ENCODE data around the gene SGPP2.
"Not testable (repeated sequence)": the region's sequence is repeated elsewhere in the genome, so short reads cannot be mapped to it uniquely, and the experiment has no call there.

The SGPP2 gene

GRCh38 chr2:222568865-222569264 is 144.5 kb downstream of the SGPP2 start:
- no peaks in the 10 kb centered on the region for H3K27me3 ChIP-seq (ENCODE audit: control insufficient read depth in 1 of 2, insufficient read depth in 2 of 2, low read length in 2 of 2)
- no peak overlapping the region for H3K27ac ChIP-seq (ENCODE audit: low read depth, low read length)
- no peak overlapping the region for H3K9ac ChIP-seq (ENCODE audit: low read depth in 1 of 2, low read length in 2 of 2)
- H3K9me3 ChIP-seq (ENCODE audit: control insufficient read depth in 1 of 2, low read length in 2 of 2), result no peaks in the 10 kb centered on the region
- H3K4me1 ChIP-seq (ENCODE audit: control insufficient read depth in 1 of 2, insufficient read depth in 2 of 2, low read length in 2 of 2), result peaks cover 0 to 5% of the 10 kb centered on the region in 2 donors
- H3K4me3 ChIP-seq (ENCODE audit: low read depth in 1 of 2, low read length in 2 of 2), result no peak overlapping the region
- peaks cover 12 to 36% of the 10 kb centered on the region in 2 donors for H3K36me3 ChIP-seq (ENCODE audit: control insufficient read depth in 1 of 2, insufficient read depth in 2 of 2, low read length in 2 of 2)

GRCh38 chr2:222569826-222570225 is 145.5 kb downstream of the SGPP2 start:
- H3K27me3 ChIP-seq (ENCODE audit: control insufficient read depth in 1 of 2, insufficient read depth in 2 of 2, low read length in 2 of 2), result no peaks in the 10 kb centered on the region
- H3K27ac ChIP-seq (ENCODE audit: low read depth, low read length), result no peak overlapping the region
- no peak overlapping the region for H3K9ac ChIP-seq (ENCODE audit: low read depth in 1 of 2, low read length in 2 of 2)
- H3K4me1 ChIP-seq (ENCODE audit: control insufficient read depth in 1 of 2, insufficient read depth in 2 of 2, low read length in 2 of 2), result peaks cover 0 to 5% of the 10 kb centered on the region in 2 donors
- H3K36me3 ChIP-seq (ENCODE audit: control insufficient read depth in 1 of 2, insufficient read depth in 2 of 2, low read length in 2 of 2), result peaks cover 12 to 42% of the 10 kb centered on the region in 2 donors
- H3K4me3 ChIP-seq (ENCODE audit: low read depth in 1 of 2, low read length in 2 of 2), result no peak overlapping the region
- H3K9me3 ChIP-seq (ENCODE audit: control insufficient read depth in 1 of 2, low read length in 2 of 2), result no peaks in the 10 kb centered on the region

- H3K4me1 ChIP-seq (ENCODE audit: control insufficient read depth in 1 of 2, insufficient read depth in 2 of 2, low read length in 2 of 2), result peaks cover 0 to 5% of the 10 kb centered on the region in 2 donors
- no peak overlapping the region for H3K4me3 ChIP-seq (ENCODE audit: low read depth in 1 of 2, low read length in 2 of 2)
- H3K9me3 ChIP-seq (ENCODE audit: control insufficient read depth in 1 of 2, low read length in 2 of 2), result no peaks in the 10 kb centered on the region
- no peaks in the 10 kb centered on the region for H3K27me3 ChIP-seq (ENCODE audit: control insufficient read depth in 1 of 2, insufficient read depth in 2 of 2, low read length in 2 of 2)
- H3K9ac ChIP-seq (ENCODE audit: low read depth in 1 of 2, low read length in 2 of 2), result no peak overlapping the region
- H3K27ac ChIP-seq (ENCODE audit: low read depth, low read length), result no peak overlapping the region
- H3K36me3 ChIP-seq (ENCODE audit: control insufficient read depth in 1 of 2, insufficient read depth in 2 of 2, low read length in 2 of 2), result peaks cover 16 to 40% of the 10 kb centered on the region in 2 donors
Observed at GRCh38 chr2:222572264-222572721, 147.9 kb downstream of the SGPP2 start.

DNA sequence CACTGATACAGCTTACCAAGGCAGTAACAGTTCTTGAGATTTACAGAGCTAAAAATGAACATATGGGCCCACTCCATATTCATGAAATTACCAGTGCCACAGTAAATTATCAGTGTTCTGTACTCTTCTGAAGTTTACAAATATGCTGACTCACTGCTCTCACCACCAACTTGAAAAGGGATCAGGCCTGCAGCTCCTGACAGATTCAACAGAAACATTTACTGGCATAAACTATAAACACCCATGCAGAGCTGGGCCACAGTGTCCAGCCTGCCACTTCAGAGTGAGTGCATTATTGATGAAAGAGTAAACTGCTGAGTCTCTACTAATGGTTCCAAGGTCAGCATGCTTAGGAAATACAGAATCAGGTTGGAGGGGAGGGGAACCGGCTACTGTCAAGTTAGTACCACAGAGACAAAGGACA is 148.4 kb downstream of the SGPP2 start:
- no peak overlapping the region for H3K9ac ChIP-seq (ENCODE audit: low read depth in 1 of 2, low read length in 2 of 2)
- H3K27ac ChIP-seq (ENCODE audit: low read depth, low read length), result no peak overlapping the region
- peaks cover 0 to 5% of the 10 kb centered on the region in 2 donors for H3K4me1 ChIP-seq (ENCODE audit: control insufficient read depth in 1 of 2, insufficient read depth in 2 of 2, low read length in 2 of 2)
- H3K36me3 ChIP-seq (ENCODE audit: control insufficient read depth in 1 of 2, insufficient read depth in 2 of 2, low read length in 2 of 2), result peaks cover 16 to 35% of the 10 kb centered on the region in 2 donors
- no peaks in the 10 kb centered on the region for H3K9me3 ChIP-seq (ENCODE audit: control insufficient read depth in 1 of 2, low read length in 2 of 2)
- H3K27me3 ChIP-seq (ENCODE audit: control insufficient read depth in 1 of 2, insufficient read depth in 2 of 2, low read length in 2 of 2), result no peaks in the 10 kb centered on the region
- no peak overlapping the region for H3K4me3 ChIP-seq (ENCODE audit: low read depth in 1 of 2, low read length in 2 of 2)

GRCh38 chr2:222575618-222576017 is 151.3 kb downstream of the SGPP2 start:
- Histone ChIP-seq H3K4me3 (ENCODE audit: low read depth in 1 of 2, low read length in 2 of 2) (no peak overlapping the region), H3K36me3 (ENCODE audit: control insufficient read depth in 1 of 2, insufficient read depth in 2 of 2, low read length in 2 of 2) (peaks cover 16 to 38% of the 10 kb centered on the region in 2 donors), H3K27ac (ENCODE audit: low read depth, low read length) (no peak overlapping the region), H3K4me1 (ENCODE audit: control insufficient read depth in 1 of 2, insufficient read depth in 2 of 2, low read length in 2 of 2) (peaks cover 0 to 5% of the 10 kb centered on the region in 2 donors), H3K9me3 (ENCODE audit: control insufficient read depth in 1 of 2, low read length in 2 of 2) (no peaks in the 10 kb centered on the region), H3K9ac (ENCODE audit: low read depth in 1 of 2, low read length in 2 of 2) (no peak overlapping the region), H3K27me3 (ENCODE audit: control insufficient read depth in 1 of 2, insufficient read depth in 2 of 2, low read length in 2 of 2) (no peaks in the 10 kb centered on the region)

GRCh38 chr2:222576171-222577081 is 152.1 kb downstream of the SGPP2 start:
- H3K36me3 ChIP-seq (ENCODE audit: control insufficient read depth in 1 of 2, insufficient read depth in 2 of 2, low read length in 2 of 2), result peaks cover 8 to 30% of the 10 kb centered on the region in 2 donors
- H3K27me3 ChIP-seq (ENCODE audit: control insufficient read depth in 1 of 2, insufficient read depth in 2 of 2, low read length in 2 of 2), result no peaks in the 10 kb centered on the region
- no peak overlapping the region for H3K27ac ChIP-seq (ENCODE audit: low read depth, low read length)
- H3K9me3 ChIP-seq (ENCODE audit: control insufficient read depth in 1 of 2, low read length in 2 of 2), result no peaks in the 10 kb centered on the region
- no peak overlapping the region for H3K9ac ChIP-seq (ENCODE audit: low read depth in 1 of 2, low read length in 2 of 2)
- no peak overlapping the region for H3K4me3 ChIP-seq (ENCODE audit: low read depth in 1 of 2, low read length in 2 of 2)
- H3K4me1 ChIP-seq (ENCODE audit: control insufficient read depth in 1 of 2, insufficient read depth in 2 of 2, low read length in 2 of 2), result peaks cover 0 to 5% of the 10 kb centered on the region in 2 donors

- Histone ChIP-seq H3K27ac (ENCODE audit: low read depth, low read length) (no peak overlapping the region), H3K27me3 (ENCODE audit: control insufficient read depth in 1 of 2, insufficient read depth in 2 of 2, low read length in 2 of 2) (no peaks in the 10 kb centered on the region), H3K4me1 (ENCODE audit: control insufficient read depth in 1 of 2, insufficient read depth in 2 of 2, low read length in 2 of 2) (peaks cover 0 to 5% of the 10 kb centered on the region in 2 donors), H3K36me3 (ENCODE audit: control insufficient read depth in 1 of 2, insufficient read depth in 2 of 2, low read length in 2 of 2) (peaks cover 4 to 23% of the 10 kb centered on the region in 2 donors), H3K9ac (ENCODE audit: low read depth in 1 of 2, low read length in 2 of 2) (no peak overlapping the region), H3K9me3 (ENCODE audit: control insufficient read depth in 1 of 2, low read length in 2 of 2) (no peaks in the 10 kb centered on the region), H3K4me3 (ENCODE audit: low read depth in 1 of 2, low read length in 2 of 2) (no peak overlapping the region)
Observed at GRCh38 chr2:222577341-222577740, 153.0 kb downstream of the SGPP2 start.

DNA sequence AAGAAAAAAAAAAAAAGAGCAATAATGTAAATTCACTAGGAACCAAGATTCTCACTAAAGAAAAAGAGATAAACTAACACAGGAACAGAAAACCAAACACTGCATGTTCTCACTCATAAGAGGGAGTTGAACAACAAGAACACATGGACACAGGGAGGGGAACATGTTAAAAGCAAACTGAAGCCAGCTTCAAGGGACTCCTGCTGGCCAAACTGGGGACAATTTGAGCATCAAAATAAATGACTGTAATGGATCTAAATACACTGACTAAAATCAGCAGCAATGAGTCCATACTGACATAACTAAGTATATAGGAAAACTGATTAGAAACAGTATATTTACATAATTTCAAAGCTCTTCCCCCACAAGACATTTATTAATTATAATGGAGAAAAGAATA is 158.6 kb downstream of the SGPP2 start:
- Histone ChIP-seq H3K9ac (ENCODE audit: low read depth in 1 of 2, low read length in 2 of 2) (no peak overlapping the region), H3K9me3 (ENCODE audit: control insufficient read depth in 1 of 2, low read length in 2 of 2) (no peaks in the 10 kb centered on the region), H3K4me3 (ENCODE audit: low read depth in 1 of 2, low read length in 2 of 2) (no peak overlapping the region), H3K36me3 (ENCODE audit: control insufficient read depth in 1 of 2, insufficient read depth in 2 of 2, low read length in 2 of 2) (peaks cover 0 to 11% of the 10 kb centered on the region in 2 donors), H3K4me1 (ENCODE audit: control insufficient read depth in 1 of 2, insufficient read depth in 2 of 2, low read length in 2 of 2) (no peaks in the 10 kb centered on the region), H3K27ac (ENCODE audit: low read depth, low read length) (no peak overlapping the region), H3K27me3 (ENCODE audit: control insufficient read depth in 1 of 2, insufficient read depth in 2 of 2, low read length in 2 of 2) (no peaks in the 10 kb centered on the region)

DNA sequence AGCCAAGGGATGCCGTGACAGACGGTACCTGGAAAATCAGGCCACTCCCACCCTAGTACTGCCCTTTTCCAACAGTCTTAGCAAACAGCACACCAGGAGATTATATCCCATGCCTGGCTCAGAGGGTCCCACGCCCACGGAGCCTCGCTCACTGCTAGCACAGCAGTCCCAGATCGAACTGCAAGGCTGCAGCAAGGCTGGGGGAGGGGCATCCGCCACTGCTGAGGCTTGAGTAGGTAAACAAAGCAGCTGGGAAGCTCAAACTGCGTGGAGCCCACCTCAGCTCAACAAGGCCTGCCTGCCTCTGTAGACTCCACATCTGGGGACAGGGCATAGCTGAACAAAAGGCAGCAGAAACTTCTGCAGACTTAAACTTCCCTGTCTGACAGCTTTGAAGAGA is 160.2 kb downstream of the SGPP2 start:
- H3K4me3 ChIP-seq (ENCODE audit: low read depth in 1 of 2, low read length in 2 of 2); H3K9me3 ChIP-seq (ENCODE audit: control insufficient read depth in 1 of 2, low read length in 2 of 2); H3K36me3 ChIP-seq (ENCODE audit: control insufficient read depth in 1 of 2, insufficient read depth in 2 of 2, low read length in 2 of 2); H3K9ac ChIP-seq (ENCODE audit: low read depth in 1 of 2, low read length in 2 of 2); H3K27ac ChIP-seq (ENCODE audit: low read depth, low read length); H3K27me3 ChIP-seq (ENCODE audit: control insufficient read depth in 1 of 2, insufficient read depth in 2 of 2, low read length in 2 of 2); H3K4me1 ChIP-seq (ENCODE audit: control insufficient read depth in 1 of 2, insufficient read depth in 2 of 2, low read length in 2 of 2): not testable (repeated sequence)

- Histone ChIP-seq H3K9ac (ENCODE audit: low read depth in 1 of 2, low read length in 2 of 2) (no peak overlapping the region), H3K27me3 (ENCODE audit: control insufficient read depth in 1 of 2, insufficient read depth in 2 of 2, low read length in 2 of 2) (no peaks in the 10 kb centered on the region), H3K36me3 (ENCODE audit: control insufficient read depth in 1 of 2, insufficient read depth in 2 of 2, low read length in 2 of 2) (peaks cover 4 to 26% of the 10 kb centered on the region in 2 donors), H3K4me1 (ENCODE audit: control insufficient read depth in 1 of 2, insufficient read depth in 2 of 2, low read length in 2 of 2) (peaks cover 0 to 12% of the 10 kb centered on the region in 2 donors), H3K27ac (ENCODE audit: low read depth, low read length) (no peak overlapping the region), H3K9me3 (ENCODE audit: control insufficient read depth in 1 of 2, low read length in 2 of 2) (no peaks in the 10 kb centered on the region), H3K4me3 (ENCODE audit: low read depth in 1 of 2, low read length in 2 of 2) (no peak overlapping the region)
Observed at GRCh38 chr2:222591661-222592060, 167.3 kb downstream of the SGPP2 start.

Measured in duodenal mucosa (tissue), 2 donors.